MM.1S (cell line): ENCODE measurements around the gene SLC25A3.

Source experiments
- CTCF ChIP-seq: fragments of 300-600 bp; sonication (generic); IDR thresholded peaks from 2 replicates; pipeline ENCODE4 v1.5.1; 2016; ENCODE audit warnings: antibody characterized with exemption, low read length, mixed read lengths
- EZH2 ChIP-seq: fragments of 300-600 bp; sonication (generic); optimal IDR thresholded peaks from 2 replicates; pipeline ENCODE3; 2017; ENCODE audit warnings: low read depth, mild to moderate bottlenecking, antibody characterized with exemption, low read length, mixed read lengths

- TF ChIP-seq EZH2 (no peak), CTCF (no peak)
These were observed 8.4 kb downstream of the SLC25A3 start for GRCh38 chr12:98601924-98602323.
